NCI-H526 (cell line): ENCODE measurements around the gene ZC3H8.
A peak's percentile ranks its signal among the peaks of the same experiment; 100 is the strongest.
"Not testable (repeated sequence)": the region's sequence is repeated elsewhere in the genome, so short reads cannot be mapped to it uniquely, and the experiment has no call there.

ENCODE experiments used
- DNase-seq, 2 experiments: peaks; one replicate each; lab custom pipeline; 2025; lab: John Stamatoyannopoulos, UW

The ZC3H8 gene

GRCh38 chr2:112259509-112260294, 4.9 kb upstream of the ZC3H8 start:
- peak; percentile 43 to 82 for DNase-seq

- DNase-seq = no peak
Observed at GRCh38 chr2:112257575-112257974, 2.7 kb upstream of the ZC3H8 start.

GRCh38 chr2:112256654-112257053, 1.8 kb upstream of the ZC3H8 start:
- DNase-seq = no peak

- no peak for DNase-seq
Observed at GRCh38 chr2:112255875-112256274, 1.0 kb upstream of the ZC3H8 start.

GRCh38 chr2:112253261-112253815, 1.5 kb downstream of the ZC3H8 start:
- no peak for DNase-seq

- no peak for DNase-seq
Observed at GRCh38 chr2:112251271-112251670, 3.6 kb downstream of the ZC3H8 start.

- DNase-seq = no peak
Observed at GRCh38 chr2:112244854-112245253, 10.0 kb downstream of the ZC3H8 start.

GRCh38 chr2:112243233-112243632, 11.6 kb downstream of the ZC3H8 start:
- DNase-seq = no peak

- DNase-seq = no peak
Observed at GRCh38 chr2:112242384-112242783, 12.5 kb downstream of the ZC3H8 start.

- no peak for DNase-seq
Observed at GRCh38 chr2:112239862-112240261, 15.0 kb downstream of the ZC3H8 start.

- no peak for DNase-seq
Observed at GRCh38 chr2:112230371-112230770, 24.5 kb downstream of the ZC3H8 start.

- no peak for DNase-seq
Observed at GRCh38 chr2:112229348-112229747, 25.5 kb downstream of the ZC3H8 start.

GRCh38 chr2:112220831-112221230, 34.0 kb downstream of the ZC3H8 start:
- no peak for DNase-seq

GRCh38 chr2:112220186-112220585, 34.7 kb downstream of the ZC3H8 start:
- no peak for DNase-seq

GRCh38 chr2:112217854-112218253, 37.0 kb downstream of the ZC3H8 start:
- DNase-seq = no peak

- DNase-seq = no peak
Observed at GRCh38 chr2:112216167-112216566, 38.7 kb downstream of the ZC3H8 start.

GRCh38 chr2:112207905-112208304, 46.9 kb downstream of the ZC3H8 start:
- not testable (repeated sequence) for DNase-seq

GRCh38 chr2:112204411-112204810, 50.4 kb downstream of the ZC3H8 start:
- DNase-seq = no peak

- no peak for DNase-seq
Observed at GRCh38 chr2:112201696-112202430, 53.0 kb downstream of the ZC3H8 start.

- no peak for DNase-seq
Observed at GRCh38 chr2:112199188-112199587, 55.7 kb downstream of the ZC3H8 start.

GRCh38 chr2:112198780-112199179, 56.1 kb downstream of the ZC3H8 start:
- DNase-seq = no peak

GRCh38 chr2:112197868-112198267, 57.0 kb downstream of the ZC3H8 start:
- no peak for DNase-seq

- DNase-seq = no peak
Observed at GRCh38 chr2:112195950-112196349, 58.9 kb downstream of the ZC3H8 start.
